ENCODE data around the gene ACAT2.

DNA sequence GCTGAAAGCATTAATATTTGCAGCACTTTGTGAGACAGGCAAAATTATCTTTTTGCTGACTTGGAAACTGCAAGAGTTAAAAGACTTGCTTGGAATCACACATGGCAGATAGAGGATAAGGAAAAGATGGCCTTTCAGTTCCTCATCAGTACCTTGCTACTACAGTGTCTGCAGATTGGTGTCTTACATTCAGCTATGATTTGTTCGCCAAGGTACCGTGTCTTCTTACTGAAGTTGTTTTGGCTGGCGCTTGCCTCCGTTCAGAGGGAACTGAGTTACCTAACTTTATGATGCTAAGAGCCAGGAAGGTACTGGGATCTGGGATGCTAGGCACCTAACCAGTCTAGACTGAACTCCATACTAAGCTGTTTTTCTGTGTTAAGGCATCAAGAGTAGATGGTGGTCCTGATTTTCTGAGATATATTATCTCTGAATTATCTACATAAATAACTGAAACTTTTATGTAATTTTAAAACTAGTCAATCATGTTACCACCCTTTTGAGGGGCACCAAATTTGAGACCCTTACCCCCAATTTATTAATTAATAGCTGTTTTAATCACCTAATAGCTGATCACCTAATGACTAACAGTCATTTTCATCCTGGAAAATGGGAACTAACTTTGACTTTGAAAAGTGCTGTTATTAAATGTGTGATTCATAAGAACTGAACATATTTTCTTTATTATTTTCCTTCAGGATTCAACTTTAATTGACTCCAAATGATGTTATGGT lies 32.1 kb upstream of the ACAT2 start:
- no peak for TF ChIP-seq GLIS3 (CRISPR knock-in tag; IDR thresholded peaks at IDR 0.05)
- TF ChIP-seq RARB (CRISPR knock-in tag; IDR thresholded peaks at IDR 0.05), result no peak
- TF ChIP-seq, protein P1, sequence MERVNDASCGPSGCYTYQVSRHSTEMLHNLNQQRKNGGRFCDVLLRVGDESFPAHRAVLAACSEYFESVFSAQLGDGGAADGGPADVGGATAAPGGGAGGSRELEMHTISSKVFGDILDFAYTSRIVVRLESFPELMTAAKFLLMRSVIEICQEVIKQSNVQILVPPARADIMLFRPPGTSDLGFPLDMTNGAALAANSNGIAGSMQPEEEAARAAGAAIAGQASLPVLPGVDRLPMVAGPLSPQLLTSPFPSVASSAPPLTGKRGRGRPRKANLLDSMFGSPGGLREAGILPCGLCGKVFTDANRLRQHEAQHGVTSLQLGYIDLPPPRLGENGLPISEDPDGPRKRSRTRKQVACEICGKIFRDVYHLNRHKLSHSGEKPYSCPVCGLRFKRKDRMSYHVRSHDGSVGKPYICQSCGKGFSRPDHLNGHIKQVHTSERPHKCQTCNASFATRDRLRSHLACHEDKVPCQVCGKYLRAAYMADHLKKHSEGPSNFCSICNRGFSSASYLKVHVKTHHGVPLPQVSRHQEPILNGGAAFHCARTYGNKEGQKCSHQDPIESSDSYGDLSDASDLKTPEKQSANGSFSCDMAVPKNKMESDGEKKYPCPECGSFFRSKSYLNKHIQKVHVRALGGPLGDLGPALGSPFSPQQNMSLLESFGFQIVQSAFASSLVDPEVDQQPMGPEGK (CRISPR knock-in tag; IDR thresholded peaks at IDR 0.05; ENCODE audit: borderline replicate concordance), result no peak
- no peak for TF ChIP-seq CSDC2 (CRISPR knock-in tag; IDR thresholded peaks at IDR 0.05)
- TF ChIP-seq ZFP3 (CRISPR knock-in tag; IDR thresholded peaks at IDR 0.05), result no peak
- no peak for TF ChIP-seq ZFP30 (CRISPR knock-in tag; IDR thresholded peaks at IDR 0.05)
- TF ChIP-seq CREB5 (CRISPR knock-in tag; IDR thresholded peaks at IDR 0.05; ENCODE audit: low read depth), result no peak
- no peak for TF ChIP-seq ZC3H10 (CRISPR knock-in tag; IDR thresholded peaks at IDR 0.05)
